ENCODE data around the gene TCAIM. TPM values are rescaled to one million over a fixed set of nuclear protein-coding genes. Genes with fewer than 3 reads are reported as not detected.

The TCAIM gene
- total RNA-seq, 1 donor from 2014 or later = 43.4 TPM

DNA sequence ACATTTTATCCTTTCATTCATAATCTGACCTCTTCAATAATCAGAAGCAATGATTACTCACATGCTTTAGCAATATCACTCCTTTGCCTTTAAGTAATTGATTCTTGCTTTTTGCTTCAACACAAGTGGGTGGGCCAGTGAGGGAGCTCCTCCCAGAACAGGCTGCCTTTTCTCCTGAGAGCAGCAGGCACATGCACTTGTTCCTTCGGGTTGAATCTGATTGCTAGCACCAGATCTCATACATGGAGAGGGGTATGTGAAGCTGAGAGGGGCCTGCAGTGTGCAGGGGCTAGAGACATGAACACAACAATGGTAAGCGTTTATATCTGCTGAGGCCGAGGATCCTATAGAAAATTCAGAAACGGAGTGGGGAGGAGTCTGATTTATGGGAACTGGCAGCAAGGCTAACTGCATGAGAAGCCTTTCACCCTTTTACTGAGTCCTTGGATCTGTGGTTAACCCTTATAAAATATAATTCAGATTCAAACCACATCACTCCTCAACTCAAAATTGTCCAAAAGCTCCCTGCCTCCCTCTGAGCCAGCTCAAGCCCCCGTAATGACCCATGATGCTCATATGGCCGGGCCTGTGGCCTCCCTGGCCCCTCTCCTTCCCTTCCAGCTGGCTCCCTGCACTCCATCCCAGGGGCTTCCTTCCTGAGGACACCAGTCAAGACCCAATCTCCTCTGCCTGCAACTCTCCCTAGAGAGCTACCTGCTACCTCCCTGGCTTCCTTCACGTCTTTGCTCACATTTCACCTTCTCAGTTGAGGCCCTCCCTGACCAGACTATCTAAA, 106.5 kb downstream of the TCAIM start:
- DNase-seq = no peak

DNA sequence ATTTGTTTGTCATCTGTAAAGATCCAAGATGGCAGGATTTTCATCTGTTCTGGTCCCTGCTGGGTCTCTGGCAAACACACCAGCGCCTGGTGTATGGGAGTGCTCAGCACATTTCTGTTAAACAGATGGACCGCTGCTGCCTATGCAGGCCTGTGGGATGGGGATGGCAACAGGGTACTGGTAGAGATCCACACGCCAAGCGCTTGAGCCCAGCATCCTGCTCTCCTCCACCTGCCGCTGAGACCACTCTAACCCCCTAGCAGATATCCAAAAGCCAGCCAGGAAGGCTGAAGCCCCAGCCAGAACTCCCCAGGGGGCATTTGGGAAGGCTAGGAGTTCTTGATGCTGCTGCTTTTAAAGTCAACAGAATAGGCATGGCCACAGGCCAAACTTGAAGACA, 107.2 kb downstream of the TCAIM start:
- no peak for DNase-seq

DNA sequence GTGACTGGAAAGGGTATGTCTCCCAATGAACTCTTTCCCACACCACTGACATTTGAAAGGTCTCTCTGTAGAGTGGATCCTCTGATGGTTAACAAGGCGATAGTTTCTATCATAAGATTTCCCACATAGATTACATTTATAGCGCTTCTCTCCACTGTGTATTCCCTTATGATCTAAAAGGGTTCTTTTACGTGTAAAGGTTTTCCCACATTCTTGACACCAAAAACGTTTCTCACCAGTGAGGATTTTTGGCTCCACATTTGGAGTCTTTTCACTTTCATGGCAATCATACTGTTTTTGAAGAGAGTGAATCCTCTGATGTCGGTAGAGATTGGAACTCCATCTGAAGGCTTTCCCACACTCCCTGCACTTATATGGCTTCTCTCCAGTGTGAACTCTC, 108.4 kb downstream of the TCAIM start:
- no peak for DNase-seq

DNA sequence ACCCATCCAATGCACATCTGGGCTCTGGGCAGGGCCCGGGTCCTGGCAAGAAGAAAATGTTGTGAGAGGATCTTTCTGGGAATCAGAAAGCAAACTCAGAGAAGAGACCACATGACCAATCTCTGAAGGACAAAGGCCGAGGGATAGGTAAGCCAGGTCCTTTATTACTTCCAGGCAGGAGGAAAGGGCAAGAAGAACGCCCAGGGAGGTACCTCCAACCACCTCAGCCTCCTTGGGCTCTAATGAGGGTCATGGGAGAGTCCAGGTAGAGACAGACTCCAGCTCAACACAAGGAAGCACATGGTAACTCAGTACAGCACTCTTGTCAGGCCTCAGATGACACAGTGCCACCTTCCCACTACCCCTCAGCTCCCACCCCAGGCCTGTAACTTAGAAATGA, 112.9 kb downstream of the TCAIM start:
- DNase-seq = no peak

DNA sequence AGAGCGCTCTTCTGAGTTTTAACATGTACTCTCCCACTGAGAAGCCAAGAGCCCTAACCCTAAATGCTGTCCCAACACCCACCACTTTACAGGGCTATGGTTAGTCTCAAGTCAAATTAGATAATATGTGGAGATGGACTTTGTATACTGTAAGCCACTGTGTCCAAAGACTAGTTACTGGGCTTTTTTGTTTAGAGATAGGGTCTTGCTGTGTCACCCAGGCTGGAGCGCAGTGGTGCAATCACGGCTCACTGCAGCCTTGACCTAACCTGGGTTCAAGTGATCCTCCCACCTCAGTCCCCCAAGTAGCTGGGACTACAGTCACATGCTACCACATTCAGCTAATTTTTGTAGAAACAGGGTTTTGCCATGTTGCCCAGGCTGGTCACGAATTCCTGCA, 115.7 kb downstream of the TCAIM start:
- DNase-seq = no peak

DNA sequence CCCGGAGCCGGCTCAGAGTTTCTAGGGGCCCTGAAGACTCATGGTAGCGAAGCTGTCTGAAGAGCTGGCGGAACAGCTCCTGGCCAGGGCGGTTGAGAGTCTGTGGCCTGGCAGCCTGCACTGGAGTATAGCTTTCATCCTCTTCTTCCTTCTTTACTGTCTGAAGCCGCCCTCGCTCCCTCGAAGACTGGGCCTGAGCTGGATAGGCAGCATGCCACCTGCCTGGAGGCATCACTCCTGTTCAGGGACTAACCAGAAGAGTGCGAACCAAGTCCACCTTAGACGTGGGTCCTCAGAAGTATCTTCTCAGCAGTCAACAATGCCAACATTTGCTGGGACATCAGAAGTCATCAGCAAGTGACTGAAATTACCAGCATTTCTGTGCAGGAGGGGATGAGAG, 116.8 kb downstream of the TCAIM start:
- no peak for DNase-seq

Other genes with a start within 250 kb of the TCAIM start
- not detected for gene TOPAZ1, start 96.9 kb upstream of the TCAIM start, total RNA-seq
- 23.4 TPM for gene ZNF445, start 138.9 kb downstream of the TCAIM start, total RNA-seq
- gene ZKSCAN7, start 216.4 kb downstream of the TCAIM start, total RNA-seq = 9.1 TPM
- 3.4 TPM for gene ZNF660, start 246.2 kb downstream of the TCAIM start, total RNA-seq